ENCODE results near the gene CKMT2.

Gene CKMT2

GRCh38 chr5:81297531-81297930, 64.4 kb downstream of the CKMT2 start:
- DNase-seq (ENCODE audit: low read depth in 1 of 2, low spot score in 1 of 2), result no peak
- TF ChIP-seq CTCF (IDR thresholded peaks at IDR 0.05; ENCODE audit: insufficient read depth, low read length) (no peak), GABPA (IDR thresholded peaks at IDR 0.05; ENCODE audit: low read depth) (no peak)
- Histone ChIP-seq H3K27ac (replicated peaks) (no peak overlapping the region), H3K4me3 (replicated peaks; ENCODE audit: insufficient read depth, low read length) (no peak overlapping the region), H3K27me3 (ENCODE audit: insufficient read depth, poor library complexity, severe bottlenecking) (no peaks in the 10 kb centered on the region)

GRCh38 chr5:81300921-81301270, 67.8 kb downstream of the CKMT2 start:
- H3K4me3 ChIP-seq (replicated peaks; ENCODE audit: insufficient read depth, low read length), result peak overlapping the region; percentile 81
- DNase-seq (ENCODE audit: low read depth in 1 of 2, low spot score in 1 of 2), result peak in 1 of 2 experiments; percentile 1
- peak overlapping the region; percentile 92 for H3K27ac ChIP-seq (replicated peaks)
- no peaks in the 10 kb centered on the region for H3K27me3 ChIP-seq (ENCODE audit: insufficient read depth, poor library complexity, severe bottlenecking)
- TF ChIP-seq POLR2AphosphoS5 (IDR thresholded peaks at IDR 0.05; ENCODE audit: low read depth) (no peak), GABPA (IDR thresholded peaks at IDR 0.05; ENCODE audit: low read depth) (no peak), CTCF (IDR thresholded peaks at IDR 0.05; ENCODE audit: insufficient read depth, low read length) (no peak), REST (IDR thresholded peaks at IDR 0.05; ENCODE audit: insufficient replicate concordance, low read depth) (no peak)

DNA sequence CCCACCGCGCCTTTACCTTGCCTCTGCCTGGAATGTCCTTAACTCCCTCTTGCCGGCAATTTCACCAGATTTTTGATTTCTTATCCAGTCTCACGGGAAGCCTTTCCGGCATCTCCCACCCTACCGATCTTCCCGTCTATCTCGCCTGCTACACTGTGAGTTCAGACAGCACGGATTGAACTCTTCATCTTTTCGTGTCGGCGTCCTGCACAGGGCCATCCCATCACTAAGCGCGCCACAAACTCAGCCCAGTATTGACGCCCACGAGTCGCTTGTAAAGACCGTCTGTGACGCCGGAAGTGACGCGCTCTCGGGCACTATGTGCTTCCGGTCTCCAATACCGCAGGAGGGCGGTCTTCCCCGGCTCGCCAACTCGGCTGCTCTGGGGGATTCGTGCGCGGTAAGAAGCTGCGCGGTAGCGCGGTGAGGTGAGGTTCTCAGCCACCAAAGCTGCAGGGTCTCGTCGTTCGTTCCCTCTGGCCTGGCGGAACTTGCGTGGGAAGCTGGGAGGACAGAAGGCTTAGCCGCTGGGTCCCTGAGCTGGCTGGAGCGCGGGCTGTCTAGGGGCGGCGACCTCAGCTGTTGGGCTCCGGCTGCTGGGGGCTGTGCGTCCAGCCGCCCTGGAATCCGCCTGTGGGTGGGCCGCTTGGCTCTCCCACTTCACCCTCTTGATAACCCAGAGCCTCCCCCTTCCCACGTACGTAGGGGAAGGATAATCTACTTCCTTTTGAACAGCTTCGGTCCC, 68.3 kb downstream of the CKMT2 start, which contains the start of gene ZCCHC9:
Gene ZCCHC9 (plus strand): TSS at position 317 of the 745 bp plus-strand sequence. CDS start 3,171 bp downstream, outside the sequence.
- peak; percentile 61 to 84 for DNase-seq (ENCODE audit: low read depth in 1 of 2, low spot score in 1 of 2)
- Histone ChIP-seq H3K27me3 (ENCODE audit: insufficient read depth, poor library complexity, severe bottlenecking) (no peaks in the 10 kb centered on the region), H3K27ac (replicated peaks) (peak within 1 kb of the TSS; percentile 92), H3K4me3 (replicated peaks; ENCODE audit: insufficient read depth, low read length) (peak within 1 kb of the TSS; percentile 81)
- TF ChIP-seq REST (IDR thresholded peaks at IDR 0.05; ENCODE audit: insufficient replicate concordance, low read depth), result no peak
- peak; percentile 91 for TF ChIP-seq GABPA (IDR thresholded peaks at IDR 0.05; ENCODE audit: low read depth)
- peak; percentile 71 for TF ChIP-seq POLR2AphosphoS5 (IDR thresholded peaks at IDR 0.05; ENCODE audit: low read depth)
- TF ChIP-seq SPI1 (IDR thresholded peaks at IDR 0.05; ENCODE audit: borderline replicate concordance, low read depth), result no peak
- no peak for TF ChIP-seq CTCF (IDR thresholded peaks at IDR 0.05; ENCODE audit: insufficient read depth, low read length)

- no peaks in the 10 kb centered on the region for H3K27me3 ChIP-seq (ENCODE audit: insufficient read depth, poor library complexity, severe bottlenecking)
- no peak overlapping the region for H3K27ac ChIP-seq (replicated peaks)
- no peak overlapping the region for H3K4me3 ChIP-seq (replicated peaks; ENCODE audit: insufficient read depth, low read length)
- TF ChIP-seq SPI1 (IDR thresholded peaks at IDR 0.05; ENCODE audit: borderline replicate concordance, low read depth) (no peak), REST (IDR thresholded peaks at IDR 0.05; ENCODE audit: insufficient replicate concordance, low read depth) (no peak), CTCF (IDR thresholded peaks at IDR 0.05; ENCODE audit: insufficient read depth, low read length) (no peak), POLR2AphosphoS5 (IDR thresholded peaks at IDR 0.05; ENCODE audit: low read depth) (no peak), GABPA (IDR thresholded peaks at IDR 0.05; ENCODE audit: low read depth) (no peak)
- no peak for DNase-seq (ENCODE audit: low read depth in 1 of 2, low spot score in 1 of 2)
Observed at GRCh38 chr5:81302596-81302995, 69.5 kb downstream of the CKMT2 start.

Measured in HL-60 (cell line).